NCI-H2227 treated with DMSO at 0.1 percent for 48 hours (cell line): ENCODE data around the gene TNFSF4.
"Not testable (repeated sequence)": the region's sequence is repeated elsewhere in the genome, so short reads cannot be mapped to it uniquely, and the experiment has no call there.

Experiments
- DNase-seq: peaks from one replicate; lab custom pipeline; 2025; lab: John Stamatoyannopoulos, UW

Gene TNFSF4

DNA sequence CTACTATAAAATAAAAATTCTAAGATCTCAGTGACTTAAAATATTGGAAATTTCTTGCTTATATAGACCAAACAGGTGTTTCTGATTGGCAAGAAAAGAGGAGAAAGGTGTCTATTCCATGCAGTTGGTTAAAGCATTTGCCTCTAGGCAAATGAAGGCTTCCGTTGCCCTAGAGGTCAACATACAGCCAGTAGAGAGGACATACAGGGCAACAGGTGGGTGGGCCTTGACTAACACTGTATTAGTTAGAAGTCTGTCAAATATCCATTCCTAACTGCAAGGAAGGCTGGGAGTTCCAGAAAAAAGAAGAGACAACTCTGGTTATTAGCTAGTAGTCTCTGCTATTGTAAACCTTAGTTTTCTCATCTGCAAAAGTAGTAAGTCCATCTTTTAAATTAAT lies 43.0 kb downstream of the TNFSF4 start:
- DNase-seq, result no peak

DNA sequence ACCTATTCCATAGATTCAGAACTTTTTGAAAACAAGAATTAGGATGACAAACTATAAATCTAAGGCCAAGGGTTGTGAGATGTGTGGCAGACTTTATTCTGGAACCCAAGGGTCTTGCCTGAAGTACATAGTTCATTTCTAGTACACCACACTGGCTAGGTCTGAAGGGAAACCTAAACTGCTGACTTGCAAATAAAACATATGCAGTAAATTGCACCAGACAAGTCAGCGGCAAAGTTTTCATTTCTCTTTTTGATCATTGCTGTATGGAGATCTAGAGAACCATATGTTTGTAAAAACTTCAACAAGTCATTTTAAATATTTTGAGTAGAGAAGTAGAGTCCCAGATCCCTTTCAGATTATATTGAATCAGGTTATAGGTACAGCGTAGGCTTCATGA lies 43.9 kb downstream of the TNFSF4 start:
- DNase-seq, result no peak

DNA sequence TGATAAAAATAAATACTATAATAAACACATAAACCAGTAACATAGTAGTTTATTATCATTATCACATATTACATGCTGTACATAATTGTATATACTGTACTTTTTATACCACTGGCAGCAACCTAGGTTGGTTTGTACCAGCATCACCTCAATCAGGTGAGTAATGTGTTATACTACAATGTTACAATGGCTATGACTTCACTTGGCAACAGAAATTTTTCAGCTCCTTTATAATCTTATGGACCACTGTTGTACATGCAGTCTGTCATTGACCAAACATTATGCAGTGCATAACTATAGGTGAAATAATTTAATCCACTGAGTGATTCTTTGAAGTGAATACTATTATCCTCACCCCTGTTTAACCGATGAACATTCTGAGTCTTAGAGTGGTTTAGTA lies 44.5 kb downstream of the TNFSF4 start:
- DNase-seq, result no peak

DNA sequence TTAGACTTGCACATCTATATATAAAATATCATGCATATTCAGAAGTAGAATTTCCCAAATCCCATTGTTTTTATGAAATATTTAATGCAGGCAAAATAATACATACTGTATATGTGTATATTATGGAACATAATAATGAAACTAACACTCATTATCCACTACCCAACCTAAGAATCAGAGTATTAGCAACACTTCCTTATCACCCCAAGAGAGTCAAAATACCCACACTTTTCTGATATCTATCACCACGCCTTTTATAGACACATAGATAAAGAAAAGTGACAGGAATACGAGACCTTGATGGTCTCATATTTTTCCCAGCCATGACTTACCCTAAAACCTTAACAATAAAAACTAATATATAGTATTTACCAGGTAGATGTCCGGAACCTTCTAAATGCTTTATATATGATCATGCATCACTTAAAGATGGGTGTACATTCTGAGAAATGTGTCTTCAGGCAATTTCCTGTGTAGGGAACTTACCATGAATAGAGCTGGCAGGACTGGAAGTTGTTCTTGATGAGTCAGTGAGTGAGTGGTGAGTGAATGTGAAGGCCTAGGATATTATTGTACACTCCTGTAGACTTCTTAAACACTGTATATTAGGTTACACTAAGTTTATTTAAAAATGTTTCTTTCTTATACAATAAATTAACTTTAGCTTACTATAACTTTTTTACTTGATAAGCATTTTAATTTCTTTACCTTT lies 45.5 kb downstream of the TNFSF4 start:
- no peak for DNase-seq

DNA sequence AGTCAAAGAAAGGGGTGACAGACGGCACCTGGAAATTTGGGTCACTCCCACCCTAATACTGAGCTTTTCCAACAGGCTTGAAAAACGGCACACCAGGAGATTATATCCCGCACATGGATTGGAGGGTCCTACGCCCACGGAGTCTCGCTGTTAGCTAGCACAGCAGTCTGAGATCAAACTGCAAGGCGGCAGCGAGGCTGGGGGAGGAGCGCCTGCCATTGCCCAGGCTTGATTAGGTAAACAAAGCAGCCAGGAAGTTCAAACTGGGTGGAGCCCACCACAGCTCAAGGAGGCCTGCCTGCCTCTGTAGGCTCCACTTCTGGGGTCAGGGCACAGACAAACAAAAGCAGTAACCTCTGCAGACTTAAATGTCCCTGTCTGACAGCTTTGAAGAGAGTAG lies 53.2 kb downstream of the TNFSF4 start:
- DNase-seq, result not testable (repeated sequence)

DNA sequence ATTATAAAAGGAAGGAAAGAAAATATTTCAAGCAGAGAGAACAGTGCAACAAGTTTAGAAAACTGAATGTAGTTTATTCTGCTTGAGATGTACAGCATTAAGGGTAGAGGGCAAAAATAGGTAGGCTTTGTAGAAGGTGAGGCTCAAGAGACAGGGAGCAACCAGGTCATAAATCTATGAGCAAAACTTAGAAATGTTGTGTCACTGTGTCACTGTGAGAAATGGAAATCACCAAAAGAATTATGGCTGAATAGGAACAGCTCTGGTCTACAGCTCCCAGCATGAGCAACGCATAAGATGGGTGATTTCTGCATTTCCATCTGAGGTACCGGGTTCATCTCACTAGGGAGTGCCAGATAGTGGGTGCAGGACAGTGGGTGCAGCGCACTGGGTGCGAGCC lies 53.6 kb downstream of the TNFSF4 start:
- DNase-seq, result no peak

DNA sequence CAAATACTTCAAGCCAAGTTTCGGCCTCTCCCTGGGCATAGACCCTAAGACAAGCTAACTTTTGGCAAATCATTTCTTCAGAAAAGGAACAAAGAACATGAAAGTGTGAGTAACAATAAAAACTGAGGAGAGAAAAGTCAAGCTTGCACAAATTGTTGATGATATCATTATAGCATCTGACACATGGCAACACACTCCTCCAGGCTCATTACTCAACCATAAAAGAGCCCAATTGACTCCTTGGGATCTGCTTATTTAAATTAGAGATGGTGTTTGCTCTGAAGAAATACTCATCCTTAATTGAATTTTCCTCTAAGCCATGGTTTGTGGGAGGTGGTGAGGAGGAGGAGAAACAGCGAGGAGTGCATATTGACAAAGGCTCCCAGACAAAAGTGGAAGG lies 54.5 kb downstream of the TNFSF4 start:
- no peak for DNase-seq

DNA sequence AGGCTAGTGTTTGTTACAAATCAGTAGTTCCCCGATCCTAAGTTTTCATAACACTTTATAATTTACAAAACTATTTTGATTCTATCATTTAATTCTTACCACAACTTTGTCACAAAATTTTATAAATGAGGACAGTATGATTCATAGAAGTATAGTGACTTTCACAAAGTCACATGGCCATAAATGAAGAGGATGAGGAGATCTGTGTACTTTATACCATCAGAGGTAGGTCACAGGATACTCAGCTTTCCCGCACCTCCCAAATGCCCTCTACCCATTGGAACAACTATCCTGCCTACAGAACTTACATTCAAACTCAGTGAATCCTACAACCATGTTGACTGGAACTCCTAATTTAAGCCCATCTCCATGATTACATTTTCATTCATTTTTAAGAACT lies 56.3 kb downstream of the TNFSF4 start:
- no peak for DNase-seq

DNA sequence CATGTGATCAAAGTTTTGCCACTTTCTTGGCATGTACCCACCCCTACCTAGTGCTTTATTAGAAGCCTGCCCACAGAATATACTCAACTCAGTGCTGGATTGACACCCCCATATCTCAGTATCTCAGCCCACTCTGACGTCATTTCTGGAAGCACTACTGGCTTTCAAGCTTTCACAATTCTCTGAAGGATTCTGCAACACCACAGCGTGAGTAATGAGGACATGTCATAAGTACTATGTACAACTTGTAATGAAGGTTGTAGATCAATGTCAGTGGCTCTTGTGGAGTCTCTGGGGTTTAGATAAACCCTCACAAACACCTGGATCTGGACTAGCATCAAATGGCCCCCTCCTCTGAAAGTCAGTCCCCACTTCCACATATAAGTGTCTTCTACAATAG lies 57.2 kb downstream of the TNFSF4 start:
- no peak for DNase-seq

DNA sequence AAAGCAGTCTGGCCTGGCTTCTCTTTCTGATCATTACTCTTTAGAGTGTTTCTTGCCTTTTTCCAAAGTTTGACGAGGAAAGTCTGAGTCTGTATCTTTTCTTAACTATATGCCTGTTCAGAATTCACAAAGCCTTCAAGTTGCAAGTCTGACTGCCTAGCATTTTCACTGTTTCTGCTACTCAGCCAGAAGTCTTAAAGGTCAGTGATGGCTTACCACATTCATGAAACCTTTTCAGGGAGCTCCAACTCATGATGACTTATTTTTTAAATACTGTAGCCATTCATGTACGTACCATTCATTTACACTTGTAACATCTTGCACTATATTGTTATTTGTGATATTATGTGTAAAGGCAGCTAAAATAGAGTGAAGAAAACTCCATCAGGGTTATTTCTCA lies 58.2 kb downstream of the TNFSF4 start:
- DNase-seq, result no peak

DNA sequence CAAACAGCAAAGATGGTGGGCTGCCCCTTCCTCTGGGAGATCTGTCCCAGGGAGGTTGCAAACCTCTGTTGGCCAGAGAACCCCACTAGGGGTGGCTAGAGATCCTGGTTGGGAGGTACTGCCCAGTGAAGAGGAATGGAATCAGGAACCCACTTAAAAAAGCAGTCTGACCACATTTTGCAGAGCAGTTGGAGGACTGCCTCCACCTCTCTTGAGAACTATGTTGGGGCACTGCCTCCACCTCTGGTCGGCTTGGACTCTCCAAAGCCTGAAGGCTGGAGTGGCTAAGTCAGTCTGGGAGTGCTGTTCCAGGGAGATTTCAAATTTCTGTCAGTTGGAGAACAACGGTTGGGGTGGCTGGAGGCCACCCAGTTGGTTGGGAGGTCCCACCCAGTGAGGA lies 58.6 kb downstream of the TNFSF4 start:
- DNase-seq, result no peak

DNA sequence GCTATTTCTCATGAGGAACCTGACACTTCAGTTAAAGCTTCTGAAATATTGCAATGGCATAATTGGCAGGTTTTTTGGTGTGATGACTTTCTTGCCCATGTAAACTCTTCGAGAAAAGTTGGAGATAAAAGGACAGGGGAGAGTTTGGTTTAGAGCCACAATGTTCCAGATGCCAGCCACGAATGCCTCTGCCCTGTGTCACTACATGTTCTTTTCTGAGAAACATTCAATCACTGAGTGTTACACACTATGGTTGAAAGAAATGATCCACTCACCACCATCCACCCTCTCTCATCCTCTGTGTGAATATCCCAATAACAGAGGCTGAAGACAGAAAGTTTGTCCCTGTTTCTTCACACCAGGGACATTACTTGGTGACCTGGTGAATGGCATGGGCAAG lies 66.4 kb downstream of the TNFSF4 start:
- DNase-seq, result no peak

DNA sequence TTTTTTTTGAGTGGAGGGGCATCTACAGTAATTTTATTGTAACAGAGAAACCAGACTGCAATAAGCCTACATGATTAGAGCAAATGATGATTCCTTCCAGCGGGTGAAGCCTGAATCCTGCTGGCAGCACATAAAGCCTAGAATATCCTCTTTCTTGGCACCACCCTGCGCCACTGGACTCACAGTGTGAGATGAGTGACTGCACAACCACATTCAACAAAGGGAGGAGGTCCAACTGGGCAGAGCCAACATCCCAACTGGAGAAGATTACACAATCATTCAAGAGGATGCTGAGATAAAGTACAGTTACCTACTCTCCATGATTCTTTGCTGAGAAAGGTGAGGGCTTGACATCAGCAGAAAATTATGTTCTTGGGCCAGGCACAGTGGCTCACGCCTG lies 67.4 kb downstream of the TNFSF4 start:
- DNase-seq, result no peak

DNA sequence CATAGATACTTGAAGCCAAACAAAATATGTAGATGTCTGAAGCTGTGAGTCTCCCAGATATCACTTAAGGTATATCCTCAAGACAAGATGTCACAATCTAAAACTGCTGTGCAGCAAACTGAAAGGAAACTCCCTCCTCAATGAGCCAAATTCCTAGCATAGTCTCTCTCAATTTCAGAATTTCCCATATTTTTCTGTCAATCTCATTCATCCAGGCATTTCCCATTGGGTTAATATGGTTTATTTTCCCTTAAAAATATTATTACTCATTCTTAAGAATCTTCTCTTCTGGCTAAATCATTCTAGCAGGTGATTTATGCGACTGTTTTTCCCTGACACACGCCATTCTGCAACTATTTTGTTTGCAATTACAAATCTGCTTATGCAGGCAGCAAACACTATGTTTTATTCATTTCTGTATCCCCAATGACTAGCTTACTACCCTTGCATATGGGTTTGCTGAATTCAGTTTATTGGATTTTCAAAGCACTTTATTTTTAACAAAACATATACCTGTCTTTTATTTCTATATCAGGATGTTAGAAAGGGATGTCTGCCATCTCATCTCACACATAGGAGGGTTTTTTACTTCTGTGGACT lies 69.9 kb downstream of the TNFSF4 start:
- DNase-seq, result no peak

DNA sequence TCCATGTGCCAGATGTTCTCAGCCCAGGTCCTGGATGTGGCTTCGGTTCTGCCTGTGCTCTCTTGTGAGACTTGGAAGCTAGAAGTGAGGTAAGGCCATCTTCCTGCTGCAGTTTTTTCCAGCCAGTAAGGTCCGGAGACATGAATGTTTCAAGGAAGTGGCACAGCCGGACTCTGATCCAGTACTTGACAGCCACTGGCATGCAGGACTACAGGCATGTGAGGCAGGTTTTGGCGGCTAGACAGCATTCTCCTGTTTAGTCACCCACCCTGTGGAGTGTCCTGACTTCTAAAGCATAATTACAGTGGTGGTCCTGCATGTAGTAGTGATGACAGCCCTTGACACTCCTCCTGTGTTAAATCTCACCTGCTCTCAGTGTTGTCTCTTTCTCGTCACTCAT lies 72.3 kb downstream of the TNFSF4 start:
- no peak for DNase-seq

DNA sequence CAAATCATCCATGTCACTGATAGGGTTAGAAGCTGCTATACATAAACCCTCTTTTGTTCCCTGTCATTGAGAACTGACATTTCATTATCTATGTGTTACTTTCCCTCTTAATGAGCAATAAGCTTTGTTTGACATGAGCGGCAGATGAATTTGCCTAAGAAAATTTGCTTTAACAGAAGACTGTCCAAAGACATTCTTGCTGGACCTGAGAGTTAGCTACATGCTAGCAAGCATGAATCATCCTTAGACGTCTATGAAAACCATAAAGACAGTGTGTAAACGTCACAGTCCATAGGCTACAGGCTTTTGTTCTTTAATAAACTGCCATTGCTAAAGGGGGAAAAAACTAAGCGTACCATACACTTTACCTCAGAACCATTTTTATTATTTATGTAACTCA lies 73.1 kb downstream of the TNFSF4 start:
- no peak for DNase-seq
